ENCODE data around the gene CAND2. TPM values are rescaled to one million over a fixed set of nuclear protein-coding genes. Genes with fewer than 3 reads are reported as not detected.
A peak's percentile ranks its signal among the peaks of the same experiment; 100 is the strongest.

The CAND2 gene
- 1 to 10 TPM; 1.0 to 1.4 (median 1.3) TPM for total RNA-seq

DNA sequence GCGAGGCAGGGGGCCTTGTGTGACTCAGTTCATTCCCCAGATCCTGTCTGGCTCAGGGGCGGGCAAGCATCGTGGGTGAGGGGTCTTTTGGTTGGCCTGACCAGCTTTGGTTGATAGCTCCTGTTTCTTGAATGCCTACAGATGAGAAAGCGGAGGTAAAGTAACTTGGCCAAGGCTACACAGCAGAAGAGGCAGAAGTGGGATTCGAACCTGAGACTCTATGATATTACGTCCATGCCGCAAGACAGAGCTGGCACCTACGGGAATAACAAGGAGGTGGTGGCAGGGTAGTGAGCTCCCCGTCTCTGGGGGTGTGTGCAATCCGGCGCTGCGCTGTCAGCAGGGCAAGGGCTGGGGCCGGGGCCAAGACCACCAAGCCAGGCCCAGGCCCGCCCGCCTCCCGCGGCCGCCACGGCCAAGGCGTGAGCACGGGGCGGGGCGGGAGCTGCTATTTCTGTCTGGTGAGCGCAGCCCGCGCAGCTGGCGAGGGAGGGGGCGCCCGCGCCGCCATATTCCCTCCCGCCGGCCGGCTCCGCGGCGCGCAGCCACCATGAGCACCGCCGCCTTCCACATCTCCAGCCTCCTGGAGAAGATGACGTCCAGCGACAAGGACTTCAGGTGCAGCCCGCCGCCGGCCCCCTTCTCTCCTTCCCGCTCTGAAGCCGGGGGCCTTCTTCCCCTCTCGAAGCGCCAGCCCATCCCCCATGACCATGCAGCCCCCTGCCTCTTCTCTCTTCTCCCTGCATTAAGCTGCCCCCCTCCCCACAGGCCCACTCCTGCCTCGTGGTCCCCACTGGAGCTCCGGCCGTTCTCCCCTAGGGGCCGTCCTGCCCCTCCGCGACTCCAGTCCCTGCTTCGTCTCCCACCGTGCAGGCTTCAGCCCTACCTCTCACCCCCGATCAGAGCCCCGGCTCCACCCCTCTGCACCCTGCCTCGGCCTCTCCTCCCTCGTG lies at the start of gene CAND2:
CAND2 (plus strand) TSS at position 510 of the 953 bp plus-strand sequence; CDS start at position 551, 41 bp downstream.
- Histone ChIP-seq H3K4me1 (peaks cover 7% of the 10 kb centered on the region), H3K27ac (peak within 1 kb of the TSS; percentile 44), H3K4me3 (peak within 1 kb of the TSS; percentile 59), H3K9me3 (no peaks in the 10 kb centered on the region), H3K27me3 (no peaks in the 10 kb centered on the region), H3K36me3 (no peaks in the 10 kb centered on the region)
- TF ChIP-seq EP300 (IDR thresholded peaks at IDR 0.05) = no peak
- TF ChIP-seq, protein P1, sequence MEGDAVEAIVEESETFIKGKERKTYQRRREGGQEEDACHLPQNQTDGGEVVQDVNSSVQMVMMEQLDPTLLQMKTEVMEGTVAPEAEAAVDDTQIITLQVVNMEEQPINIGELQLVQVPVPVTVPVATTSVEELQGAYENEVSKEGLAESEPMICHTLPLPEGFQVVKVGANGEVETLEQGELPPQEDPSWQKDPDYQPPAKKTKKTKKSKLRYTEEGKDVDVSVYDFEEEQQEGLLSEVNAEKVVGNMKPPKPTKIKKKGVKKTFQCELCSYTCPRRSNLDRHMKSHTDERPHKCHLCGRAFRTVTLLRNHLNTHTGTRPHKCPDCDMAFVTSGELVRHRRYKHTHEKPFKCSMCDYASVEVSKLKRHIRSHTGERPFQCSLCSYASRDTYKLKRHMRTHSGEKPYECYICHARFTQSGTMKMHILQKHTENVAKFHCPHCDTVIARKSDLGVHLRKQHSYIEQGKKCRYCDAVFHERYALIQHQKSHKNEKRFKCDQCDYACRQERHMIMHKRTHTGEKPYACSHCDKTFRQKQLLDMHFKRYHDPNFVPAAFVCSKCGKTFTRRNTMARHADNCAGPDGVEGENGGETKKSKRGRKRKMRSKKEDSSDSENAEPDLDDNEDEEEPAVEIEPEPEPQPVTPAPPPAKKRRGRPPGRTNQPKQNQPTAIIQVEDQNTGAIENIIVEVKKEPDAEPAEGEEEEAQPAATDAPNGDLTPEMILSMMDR (IDR thresholded peaks at IDR 0.05) = no peak
- no peak for TF ChIP-seq POLR2A (IDR thresholded peaks at IDR 0.05)
- no peak for TF ChIP-seq POLR2AphosphoS5 (IDR thresholded peaks at IDR 0.05)
- peak in 1 of 2 donors; percentile 71 for DNase-seq (ENCODE audit: low spot score in 2 of 2)
- WGBS = 17% methylated on average over 27 of the region's 61 CpGs

DNA sequence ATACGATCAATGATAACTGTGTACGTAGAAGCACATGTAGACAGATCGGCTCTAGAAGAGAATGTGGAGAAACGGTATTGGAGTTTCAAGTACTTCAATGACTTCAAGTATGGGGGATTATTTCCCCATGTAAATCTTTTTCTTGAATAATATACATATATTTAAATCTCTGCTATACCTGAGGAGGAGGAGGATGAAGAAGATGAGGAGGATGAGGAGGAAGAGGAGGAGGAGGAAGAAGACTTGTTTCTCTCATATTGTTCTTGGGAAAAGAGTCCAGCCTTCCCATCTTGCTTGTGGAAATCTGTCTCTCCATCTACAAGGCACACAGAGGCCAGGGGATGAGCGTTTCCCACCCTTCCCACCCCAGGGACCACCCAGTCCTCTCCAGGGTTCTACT lies 48.0 kb upstream of the CAND2 start:
- TF ChIP-seq, protein P1 (IDR thresholded peaks at IDR 0.05) = no peak
- TF ChIP-seq EP300 (IDR thresholded peaks at IDR 0.05) (no peak), POLR2A (IDR thresholded peaks at IDR 0.05) (no peak), POLR2AphosphoS5 (IDR thresholded peaks at IDR 0.05) (no peak)
- Histone ChIP-seq H3K27ac (no peak overlapping the region), H3K4me1 (peaks cover 11% of the 10 kb centered on the region), H3K4me3 (no peak overlapping the region), H3K9me3 (no peaks in the 10 kb centered on the region), H3K36me3 (no peaks in the 10 kb centered on the region), H3K27me3 (no peaks in the 10 kb centered on the region)
- WGBS = 86% methylated on average over 5 of the region's 5 CpGs
- no peak for DNase-seq (ENCODE audit: low spot score in 2 of 2)

DNA sequence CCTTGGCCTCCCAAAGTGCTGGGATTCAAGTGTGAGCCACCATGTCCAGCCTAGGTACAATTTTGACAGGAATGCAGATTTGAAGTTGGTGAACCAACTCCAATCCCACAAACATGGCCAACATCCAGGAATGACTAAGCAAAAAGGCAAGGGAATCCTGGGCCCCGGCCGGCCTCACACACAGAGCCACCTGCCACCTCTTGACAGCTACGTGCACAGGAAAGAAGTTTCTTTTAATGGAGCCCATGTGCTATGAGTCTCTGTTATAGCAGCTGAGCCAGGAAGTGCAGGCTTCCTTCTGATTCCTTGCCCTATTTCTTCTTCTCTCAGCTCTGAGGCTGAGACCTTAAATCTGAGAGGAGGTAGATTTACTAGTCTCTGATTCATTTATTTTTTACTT lies 46.3 kb upstream of the CAND2 start:
- H3K27ac ChIP-seq = no peak overlapping the region
- TF ChIP-seq EP300 (IDR thresholded peaks at IDR 0.05) (no peak), POLR2AphosphoS5 (IDR thresholded peaks at IDR 0.05) (no peak), POLR2A (IDR thresholded peaks at IDR 0.05) (no peak)
- TF ChIP-seq, protein P1 (IDR thresholded peaks at IDR 0.05) = no peak
- no peak overlapping the region for H3K4me3 ChIP-seq
- no peaks in the 10 kb centered on the region for H3K36me3 ChIP-seq
- H3K9me3 ChIP-seq = no peaks in the 10 kb centered on the region
- 21% methylated on average over 3 of the region's 3 CpGs for WGBS
- no peaks in the 10 kb centered on the region for H3K27me3 ChIP-seq
- no peak for DNase-seq (ENCODE audit: low spot score in 2 of 2)
- peaks cover 14% of the 10 kb centered on the region for H3K4me1 ChIP-seq

DNA sequence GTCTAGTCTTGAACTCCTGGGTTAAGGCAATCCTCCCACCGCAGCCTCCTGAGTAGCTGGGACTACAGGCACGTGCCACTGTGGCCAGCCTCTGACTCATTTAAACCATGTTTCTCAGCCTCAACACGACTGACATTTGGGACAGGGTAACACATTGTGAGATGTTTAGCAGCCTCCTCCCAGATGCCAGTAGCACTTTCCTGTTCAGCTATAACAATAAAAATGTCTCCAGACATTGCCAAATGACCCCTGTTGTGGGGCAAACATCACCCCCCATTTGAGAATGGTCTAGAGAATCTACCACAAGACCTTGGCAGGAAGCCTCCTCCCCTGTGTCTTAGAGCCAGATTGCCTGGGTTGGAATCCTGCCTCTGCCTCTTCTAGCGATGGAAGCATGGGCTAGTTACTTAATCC lies 45.8 kb upstream of the CAND2 start:
- WGBS = 33% methylated on average over 4 of the region's 4 CpGs
- DNase-seq (ENCODE audit: low spot score in 2 of 2) = no peak
- TF ChIP-seq POLR2AphosphoS5 (IDR thresholded peaks at IDR 0.05) (no peak), POLR2A (IDR thresholded peaks at IDR 0.05) (no peak), EP300 (IDR thresholded peaks at IDR 0.05) (no peak)
- TF ChIP-seq, protein P1 (IDR thresholded peaks at IDR 0.05) = no peak
- Histone ChIP-seq H3K4me1 (peaks cover 14% of the 10 kb centered on the region), H3K9me3 (no peaks in the 10 kb centered on the region), H3K27me3 (no peaks in the 10 kb centered on the region), H3K27ac (no peak overlapping the region), H3K4me3 (no peak overlapping the region), H3K36me3 (no peaks in the 10 kb centered on the region)

DNA sequence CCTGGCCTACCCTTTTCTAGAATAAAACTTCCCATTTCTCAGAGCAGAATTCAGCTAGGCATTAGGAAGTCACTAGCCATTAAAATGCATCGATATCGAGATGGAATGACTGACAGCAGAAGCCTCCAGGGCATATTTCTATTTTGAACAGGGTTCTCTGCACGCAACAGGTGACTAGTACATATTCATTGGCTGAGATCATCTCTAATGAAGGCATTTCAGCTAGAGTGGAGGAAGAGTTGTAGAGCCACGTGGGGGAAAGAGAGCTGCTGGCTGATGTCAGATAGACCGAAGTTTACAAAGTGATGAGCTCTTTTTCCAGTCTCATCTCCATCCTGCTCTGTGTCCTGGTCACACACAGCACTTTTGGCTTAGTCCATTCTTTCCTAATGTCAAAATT lies 44.9 kb upstream of the CAND2 start:
- Histone ChIP-seq H3K4me1 (peaks cover 14% of the 10 kb centered on the region), H3K27ac (no peak overlapping the region), H3K9me3 (no peaks in the 10 kb centered on the region), H3K36me3 (no peaks in the 10 kb centered on the region), H3K4me3 (no peak overlapping the region), H3K27me3 (no peaks in the 10 kb centered on the region)
- no peak for DNase-seq (ENCODE audit: low spot score in 2 of 2)
- TF ChIP-seq EP300 (IDR thresholded peaks at IDR 0.05) = no peak
- TF ChIP-seq, protein P1 (IDR thresholded peaks at IDR 0.05) = no peak
- no peak for TF ChIP-seq POLR2AphosphoS5 (IDR thresholded peaks at IDR 0.05)
- no peak for TF ChIP-seq POLR2A (IDR thresholded peaks at IDR 0.05)
- WGBS = 63% methylated on average over 5 of the region's 5 CpGs
